ENCODE results near the gene TMEM132A.
"Not testable (repeated sequence)": the region's sequence is repeated elsewhere in the genome, so short reads cannot be mapped to it uniquely, and the experiment has no call there.

The TMEM132A gene

GRCh38 chr11:60970369-60970774 is 46.1 kb downstream of the TMEM132A start:
- no peak for DNase-seq (ENCODE audit: low spot score)
- TF ChIP-seq CTCF (IDR thresholded peaks at IDR 0.05) = peak; percentile 33
- no peak overlapping the region for H3K27ac ChIP-seq
- no peak overlapping the region for H3K4me3 ChIP-seq

GRCh38 chr11:60970890-60971289 is 46.6 kb downstream of the TMEM132A start:
- Histone ChIP-seq H3K4me3 (no peak overlapping the region), H3K27ac (no peak overlapping the region)
- DNase-seq (ENCODE audit: low spot score) = no peak
- no peak for TF ChIP-seq CTCF (IDR thresholded peaks at IDR 0.05)

GRCh38 chr11:60971520-60971919 is 47.3 kb downstream of the TMEM132A start, which contains the start of gene CD6:
CD6 (plus strand) TSS chr11:60971680; CDS start chr11:60971866, 186 bp downstream.
- Histone ChIP-seq H3K27ac (no peak within 1 kb of the TSS), H3K4me3 (no peak within 1 kb of the TSS)
- no peak for TF ChIP-seq CTCF (IDR thresholded peaks at IDR 0.05)
- no peak for DNase-seq (ENCODE audit: low spot score)

- Histone ChIP-seq H3K4me3 (no peak overlapping the region), H3K27ac (no peak overlapping the region)
- no peak for DNase-seq (ENCODE audit: low spot score)
- TF ChIP-seq CTCF (IDR thresholded peaks at IDR 0.05) = no peak
Measured at GRCh38 chr11:60972182-60973030, 48.1 kb downstream of the TMEM132A start.

- Histone ChIP-seq H3K27ac (no peak overlapping the region), H3K4me3 (no peak overlapping the region)
- TF ChIP-seq CTCF (IDR thresholded peaks at IDR 0.05) = no peak
- no peak for DNase-seq (ENCODE audit: low spot score)
Measured at GRCh38 chr11:60973699-60974098, 49.4 kb downstream of the TMEM132A start.

- not testable (repeated sequence) for H3K27ac ChIP-seq; H3K4me3 ChIP-seq; DNase-seq (ENCODE audit: low spot score)
Measured at GRCh38 chr11:60974316-60974715, 50.1 kb downstream of the TMEM132A start.

- TF ChIP-seq CTCF (IDR thresholded peaks at IDR 0.05) = no peak
- DNase-seq (ENCODE audit: low spot score) = no peak
- no peak overlapping the region for H3K27ac ChIP-seq
- no peak overlapping the region for H3K4me3 ChIP-seq
Measured at GRCh38 chr11:60974726-60975125, 50.5 kb downstream of the TMEM132A start.
